ENCODE measurements around the gene PRPF19. TPM values are rescaled to one million over a fixed set of nuclear protein-coding genes. Genes with fewer than 3 reads are reported as not detected.

PRPF19 gene
- 96.4 TPM for polyA plus RNA-seq (2013, experiment 1 of 2; ENCODE audit: insufficient read length)
- 55.4 TPM for polyA plus RNA-seq (2013, experiment 2 of 2; ENCODE audit: insufficient read length)

DNA sequence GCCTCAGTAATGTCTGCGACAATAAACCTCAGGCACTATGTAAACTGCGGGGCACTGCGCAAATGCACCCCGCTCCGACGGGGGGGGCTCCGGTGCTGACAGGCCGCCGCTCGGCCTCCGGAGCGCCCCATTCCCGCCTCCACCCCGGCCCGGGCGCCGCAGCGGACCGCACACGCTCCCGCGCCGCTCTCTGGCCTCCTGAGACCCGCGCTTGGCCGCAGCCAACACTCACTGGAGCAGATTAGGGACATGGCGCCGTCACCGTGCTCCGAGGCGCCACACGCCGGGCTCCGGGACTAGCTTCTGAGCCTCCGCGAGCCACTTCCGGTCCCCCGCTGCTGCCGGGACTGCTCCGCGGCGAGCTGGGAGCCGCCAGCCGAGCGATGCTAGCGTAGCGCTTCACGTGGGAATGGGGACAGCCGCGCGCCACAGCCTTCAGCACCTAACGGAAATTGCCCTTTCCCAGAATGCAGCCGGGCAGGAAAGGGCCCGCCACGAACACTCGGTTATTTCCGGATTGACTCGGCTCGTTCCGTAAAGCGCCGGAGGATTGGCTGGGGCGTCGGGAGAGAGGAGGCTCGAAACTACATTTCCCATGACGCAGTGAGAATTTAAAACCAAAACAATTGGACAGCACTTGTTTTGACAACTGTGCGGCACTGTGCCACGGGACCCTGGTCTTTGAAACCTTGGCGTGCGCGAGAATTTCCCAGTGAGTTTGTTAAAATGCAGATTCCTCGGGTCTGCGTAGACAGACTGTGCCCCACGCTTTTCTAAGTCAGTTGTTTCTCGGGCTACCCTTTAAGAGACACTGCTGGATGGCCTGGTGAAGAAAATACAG, at the start of gene PRPF19:
PRPF19 (minus strand) TSS at position 454 of the 841 bp plus-strand sequence; CDS start at position 251, 203 bp downstream.
- DNase-seq = peak; percentile 97

DNA sequence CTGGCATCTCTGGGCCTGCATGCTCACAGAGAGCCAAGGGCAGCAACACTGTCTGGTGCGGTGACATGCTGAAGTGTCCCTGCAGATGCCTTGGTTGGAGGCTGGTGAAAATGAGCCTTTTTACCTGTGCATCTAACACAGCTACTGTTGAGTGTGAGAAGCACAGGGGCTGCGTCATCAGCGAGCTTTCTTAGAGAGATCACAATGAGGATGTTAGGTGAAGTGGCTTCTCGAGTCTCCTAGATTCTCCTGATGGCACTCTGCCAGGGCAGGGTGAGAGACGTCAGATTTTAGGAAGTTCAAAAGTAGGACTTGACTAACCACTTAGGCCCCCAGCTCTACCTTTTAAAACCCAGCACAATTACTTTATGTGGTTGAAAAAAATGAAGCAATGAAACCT, 49.2 kb upstream of the PRPF19 start:
- no peak for DNase-seq

DNA sequence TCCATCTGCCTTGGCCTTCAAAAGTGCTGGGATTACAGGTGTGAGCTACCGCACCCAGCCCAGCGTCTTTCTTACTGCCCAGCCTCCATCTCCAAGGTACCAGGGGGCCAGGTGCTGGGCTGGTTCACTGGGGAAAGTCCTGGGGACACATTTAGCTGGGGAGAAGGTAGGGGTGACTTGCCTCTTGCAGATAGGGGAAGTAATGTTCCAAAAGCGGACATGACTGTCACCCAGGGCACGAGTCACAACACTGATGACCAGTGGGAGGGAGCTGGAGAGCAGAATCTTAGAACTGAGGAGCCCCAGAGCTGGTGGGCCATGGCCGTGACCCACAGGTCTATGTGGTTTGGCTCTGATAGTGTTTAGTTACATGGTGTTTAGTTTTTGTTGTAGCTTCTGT, 48.0 kb upstream of the PRPF19 start:
- DNase-seq = no peak

DNA sequence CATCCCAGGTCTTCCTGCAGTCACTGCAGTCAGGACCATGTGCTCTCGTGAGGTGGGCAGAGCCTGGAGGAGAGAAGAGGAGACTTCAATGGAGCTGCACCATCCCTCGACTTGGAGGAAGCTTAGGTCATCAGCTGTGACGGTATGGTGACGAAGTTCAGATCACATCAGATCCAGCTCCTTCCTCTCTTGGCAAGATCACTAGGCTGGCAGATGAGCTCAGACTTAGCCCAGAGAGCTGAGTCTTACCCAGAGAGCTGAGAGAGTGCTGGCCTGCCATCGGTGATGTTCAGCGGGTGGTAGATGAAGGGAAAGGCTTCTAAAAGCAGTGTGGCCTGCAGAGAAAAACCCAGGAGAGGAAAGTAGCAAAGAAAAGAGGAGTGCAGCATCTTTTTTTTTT, 47.4 kb upstream of the PRPF19 start:
- peak; percentile 26 for DNase-seq

DNA sequence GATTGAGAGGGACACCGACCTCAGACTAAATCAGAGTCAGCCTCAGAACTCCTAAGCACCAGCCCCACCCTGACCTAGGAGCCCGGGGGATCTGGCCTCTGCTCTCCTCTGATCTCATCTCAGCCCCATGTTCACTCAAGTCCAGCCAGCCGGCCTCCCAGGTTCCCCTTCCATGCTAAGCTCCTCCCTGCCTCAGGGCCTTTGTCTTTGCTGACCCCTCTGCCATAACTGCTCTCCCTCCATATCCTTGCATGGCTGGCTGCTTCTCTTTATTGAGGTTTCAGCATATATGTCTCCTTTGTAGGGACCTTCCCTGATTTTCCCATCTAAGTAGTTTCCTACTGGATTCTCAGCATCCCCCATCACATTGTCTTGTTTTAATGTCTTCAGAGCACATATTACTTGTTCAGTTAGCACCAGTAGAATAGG, 46.4 kb upstream of the PRPF19 start:
- no peak for DNase-seq

DNA sequence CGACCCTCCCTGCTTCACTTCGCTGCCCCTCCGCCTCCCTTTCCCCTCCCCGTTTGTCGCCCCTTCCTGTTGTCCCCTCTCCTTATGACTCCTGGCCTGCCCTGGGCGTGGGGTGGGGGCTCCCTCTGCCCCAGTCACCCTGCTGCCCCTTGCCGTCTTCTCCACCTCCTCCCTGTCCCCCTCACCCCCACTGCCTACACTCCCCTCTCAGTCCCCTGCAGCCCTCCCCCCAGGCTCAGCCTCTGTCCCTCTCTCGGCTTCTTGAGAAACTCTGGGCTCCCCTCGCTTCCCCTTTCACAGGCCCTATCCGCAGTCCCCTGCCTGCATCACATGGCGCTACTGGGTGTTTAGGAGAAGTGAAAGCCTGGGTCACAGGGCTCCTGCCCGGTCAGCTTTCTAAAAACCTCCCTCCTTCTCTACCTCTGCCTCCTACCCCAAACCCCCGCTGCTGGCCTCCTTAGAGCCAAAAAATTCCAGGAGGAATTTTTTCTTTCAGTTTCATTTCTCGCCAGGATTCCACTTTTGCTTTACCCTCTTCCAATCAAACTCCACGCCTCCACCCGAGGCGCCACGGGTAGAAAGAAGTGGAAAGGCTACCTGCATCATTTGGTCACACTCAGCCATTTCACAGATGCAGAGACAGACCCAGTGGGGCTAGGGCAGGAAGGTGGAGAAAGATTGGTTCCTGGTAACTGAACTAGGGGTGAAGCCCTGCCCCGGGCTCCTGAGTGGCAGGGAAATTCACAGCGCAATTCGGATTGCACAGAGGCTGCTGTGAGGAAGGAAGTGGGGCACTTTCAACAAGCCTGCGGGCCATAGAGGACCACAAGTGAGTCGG, 45.7 kb upstream of the PRPF19 start, which contains the start of gene SLC15A3:
SLC15A3 (minus strand) TSS at position 273 of the 838 bp plus-strand sequence. CDS start 625 bp downstream, outside the sequence.
- peak; percentile 38 for DNase-seq

DNA sequence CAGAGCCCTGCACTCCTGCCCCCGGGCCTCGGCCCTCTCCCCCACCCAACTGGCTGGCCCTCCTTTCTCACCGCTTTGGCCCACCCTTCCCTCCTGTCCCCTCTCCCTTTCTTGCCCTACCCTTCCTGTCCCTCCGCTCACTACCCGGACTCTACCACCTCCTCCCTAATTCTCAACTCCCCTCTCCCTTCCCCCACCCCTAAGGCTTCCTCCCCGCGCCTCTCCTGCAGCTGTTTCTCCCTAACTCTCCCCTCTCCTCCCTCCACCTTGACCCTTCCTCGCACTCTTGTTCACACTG, 45.2 kb upstream of the PRPF19 start:
- DNase-seq = peak; percentile 9

DNA sequence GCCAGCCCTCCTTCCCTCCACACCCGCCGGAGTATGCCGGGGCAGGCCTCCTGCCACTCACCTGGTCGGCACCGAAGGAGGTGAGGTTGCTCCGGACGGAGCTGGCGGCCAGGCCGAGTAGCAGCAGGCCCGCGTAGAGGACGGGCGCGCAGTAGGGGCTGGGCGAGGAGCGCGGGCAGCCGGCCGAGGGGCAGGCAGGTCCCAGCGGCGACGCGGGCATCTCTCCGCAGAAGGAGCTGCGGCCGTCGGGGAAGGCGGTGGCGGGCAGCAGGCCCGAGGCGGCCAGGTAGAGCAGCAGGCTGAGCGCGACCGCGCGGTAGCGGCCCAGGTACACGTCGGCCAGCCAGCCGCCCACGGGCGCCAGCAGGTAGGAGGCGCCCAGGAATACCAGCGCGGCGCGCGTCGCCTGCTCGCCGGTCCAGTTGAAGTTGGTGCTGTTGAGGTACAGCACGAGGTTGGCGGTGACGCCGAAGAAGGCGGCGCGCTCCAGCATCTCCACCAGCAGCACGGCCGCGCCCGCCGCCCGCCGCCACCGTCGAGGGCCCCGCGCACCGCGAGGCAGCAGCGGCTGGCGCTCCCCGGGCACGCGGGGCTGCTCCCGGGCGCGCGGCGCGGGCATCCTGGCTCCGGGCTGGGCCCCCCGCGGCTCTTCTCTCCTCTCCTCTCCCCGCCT, 44.7 kb upstream of the PRPF19 start:
- DNase-seq = no peak

DNA sequence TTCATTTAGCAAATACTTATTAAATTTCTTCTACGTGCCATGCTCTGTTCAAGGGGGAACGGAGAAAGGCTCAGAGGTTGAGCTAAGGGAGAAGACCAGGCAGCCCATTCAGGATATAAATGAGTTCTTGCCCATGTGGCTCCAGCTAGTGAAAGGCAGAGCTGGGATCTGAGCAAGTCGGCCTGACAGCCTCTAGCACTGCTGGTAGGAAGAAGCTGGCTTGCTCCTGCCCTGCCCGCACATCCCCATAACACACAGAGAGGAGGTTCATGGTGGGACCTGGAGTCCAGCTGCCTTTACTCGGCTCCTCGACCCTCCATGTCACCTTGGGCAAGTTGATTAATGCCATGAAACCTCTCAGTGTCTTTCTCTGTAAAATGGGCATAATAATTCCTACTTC, 43.6 kb upstream of the PRPF19 start:
- no peak for DNase-seq

DNA sequence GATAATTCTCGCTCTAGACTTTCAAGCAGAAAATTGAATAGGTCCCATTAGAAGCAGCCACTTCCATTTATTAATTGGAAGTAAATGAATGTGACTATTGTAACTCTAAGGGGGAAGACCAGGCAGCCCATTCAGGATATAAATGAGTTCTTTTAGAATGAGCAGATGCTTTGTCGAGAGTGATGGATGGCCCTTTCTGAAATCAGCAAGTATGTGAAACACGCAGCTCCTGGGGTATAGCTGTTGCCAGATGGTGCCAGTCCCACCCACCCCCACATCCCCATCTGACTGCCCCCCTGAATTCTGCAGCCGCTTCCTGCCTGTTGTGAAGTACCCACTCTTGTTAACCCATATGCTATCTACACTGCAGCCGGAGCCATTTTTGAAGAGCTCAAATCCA, 41.9 kb upstream of the PRPF19 start:
- DNase-seq = no peak

DNA sequence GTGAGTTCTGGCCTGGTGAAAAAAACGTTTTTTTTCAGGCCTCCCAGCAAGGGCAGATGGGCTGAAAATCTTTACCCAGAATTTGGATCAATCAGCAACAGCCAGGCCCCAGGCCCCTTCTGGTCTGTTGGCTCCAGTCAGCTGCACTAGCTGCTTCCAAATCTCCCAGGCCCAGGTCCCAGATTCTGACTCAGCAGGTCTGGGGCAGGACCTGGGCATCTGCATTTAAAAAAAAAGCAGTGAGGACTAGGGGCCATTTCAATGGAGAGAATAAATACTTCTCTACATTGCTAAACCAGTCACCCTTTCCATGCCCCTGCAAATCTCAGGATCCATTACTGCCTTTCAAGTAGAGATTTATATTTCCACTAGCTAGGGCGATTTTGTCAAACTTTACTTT, 41.3 kb upstream of the PRPF19 start:
- no peak for DNase-seq

DNA sequence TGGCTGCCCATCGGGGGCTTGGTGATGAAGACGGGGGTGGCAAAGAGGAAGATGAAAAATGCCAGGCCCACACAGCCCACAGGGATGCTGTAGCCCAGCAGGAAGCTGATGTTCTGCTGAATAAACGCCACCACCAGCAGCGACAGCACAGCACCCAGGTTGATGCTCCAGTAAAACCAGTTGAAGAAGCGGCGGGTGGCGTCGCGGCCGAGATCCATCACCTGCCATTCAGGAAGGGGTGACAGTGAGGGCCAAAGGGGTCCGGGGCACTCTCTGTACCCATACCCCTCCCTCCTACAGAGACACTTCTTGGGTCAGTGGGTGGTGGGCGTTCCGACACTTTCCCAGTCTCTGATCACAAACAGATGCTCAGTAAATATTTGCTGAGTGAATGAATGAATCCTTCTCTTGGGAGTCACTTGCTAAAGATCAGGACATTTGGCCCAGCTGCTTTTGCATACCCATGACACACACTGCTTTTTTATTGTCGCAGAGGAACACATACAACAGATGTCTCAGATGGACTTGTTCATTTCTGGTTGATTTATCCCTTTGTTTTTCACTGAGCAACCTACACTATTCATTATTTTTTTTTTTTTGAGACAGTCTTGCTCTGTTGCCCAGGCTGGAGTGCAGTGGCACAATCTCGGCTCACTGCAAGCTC, 40.3 kb upstream of the PRPF19 start:
- DNase-seq = no peak

DNA sequence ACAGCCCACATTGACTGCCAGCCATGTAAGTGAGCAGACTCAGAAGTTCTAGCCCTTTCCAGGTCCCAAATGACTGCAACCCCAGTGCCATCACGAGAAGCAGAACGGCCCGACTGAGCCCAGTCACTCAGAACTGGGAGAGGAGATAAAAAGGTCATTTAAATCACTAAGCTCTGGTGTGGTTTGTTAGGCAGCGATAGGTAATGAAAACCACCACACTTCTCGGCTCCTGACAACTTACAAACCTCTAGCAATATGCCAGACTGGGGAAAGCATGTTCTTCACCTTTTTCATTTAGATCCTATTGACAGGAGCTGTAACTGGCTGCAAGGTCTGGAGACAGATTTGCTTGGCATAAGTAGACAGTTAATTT, 38.9 kb upstream of the PRPF19 start:
- DNase-seq = no peak

DNA sequence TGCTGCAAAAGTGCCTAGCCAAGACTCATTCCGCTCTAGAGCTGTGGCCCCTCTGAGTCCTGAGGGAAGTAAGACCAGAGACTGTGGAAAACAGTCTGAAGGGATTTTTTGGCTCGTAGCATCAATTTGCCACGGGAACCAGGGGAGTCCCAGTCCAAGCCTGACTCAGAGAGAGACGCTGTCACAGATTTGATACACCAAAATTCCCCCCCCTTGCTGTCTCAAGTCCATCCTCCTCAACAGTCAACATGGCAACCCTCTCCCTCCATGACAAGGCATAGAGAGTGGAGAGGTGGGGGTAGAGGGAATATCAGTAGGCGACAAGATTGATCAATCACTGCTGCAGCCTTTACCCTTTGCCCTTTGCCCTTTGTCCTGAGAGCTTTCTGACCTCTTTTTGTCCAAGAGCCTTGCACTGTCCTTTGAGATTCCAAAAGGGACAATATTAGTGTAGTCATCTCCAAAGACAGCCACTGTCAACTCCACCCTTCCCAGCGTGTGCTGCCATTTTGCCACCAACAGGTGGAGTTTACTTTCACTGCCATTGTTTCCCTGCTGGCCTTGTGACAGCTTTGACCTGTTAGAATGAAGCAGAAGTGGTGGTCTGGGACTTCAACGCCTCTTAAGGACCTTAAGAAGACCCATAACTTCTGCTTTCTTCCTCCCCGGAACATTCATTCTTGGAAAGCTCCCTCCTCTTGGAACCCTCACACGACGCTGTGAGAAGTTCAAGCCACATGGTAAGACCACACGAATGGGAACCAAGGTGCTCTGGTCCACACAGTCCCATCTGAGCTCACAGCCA, 38.3 kb upstream of the PRPF19 start:
- DNase-seq = no peak

DNA sequence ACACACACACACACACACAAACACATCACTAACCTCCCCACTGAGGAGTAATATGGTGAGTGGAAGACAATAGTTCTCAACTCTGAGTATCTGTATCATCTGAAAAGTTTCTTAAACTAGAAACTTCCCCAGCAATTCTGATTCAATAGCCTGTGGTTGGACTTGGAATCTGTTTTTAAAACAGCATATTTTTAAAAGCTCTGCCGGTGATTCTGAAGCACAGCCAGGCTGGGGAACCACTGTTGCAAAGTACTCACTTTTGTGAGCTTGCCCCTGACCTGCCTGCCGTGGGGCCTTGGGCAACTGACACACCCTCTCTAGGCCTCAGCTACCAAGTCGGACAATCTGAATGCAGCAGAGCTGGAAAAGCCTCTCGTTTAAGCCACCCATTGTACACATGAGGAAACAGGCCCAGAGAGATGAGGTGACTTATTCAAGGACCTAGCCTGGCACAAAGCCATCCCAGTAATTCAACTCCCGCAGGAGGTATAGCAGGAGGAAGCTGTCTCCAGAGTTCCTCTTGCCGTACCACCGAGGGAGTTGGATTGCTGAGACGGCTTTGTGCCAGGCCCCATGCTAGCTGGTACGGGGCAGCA, 36.7 kb upstream of the PRPF19 start:
- DNase-seq = no peak

DNA sequence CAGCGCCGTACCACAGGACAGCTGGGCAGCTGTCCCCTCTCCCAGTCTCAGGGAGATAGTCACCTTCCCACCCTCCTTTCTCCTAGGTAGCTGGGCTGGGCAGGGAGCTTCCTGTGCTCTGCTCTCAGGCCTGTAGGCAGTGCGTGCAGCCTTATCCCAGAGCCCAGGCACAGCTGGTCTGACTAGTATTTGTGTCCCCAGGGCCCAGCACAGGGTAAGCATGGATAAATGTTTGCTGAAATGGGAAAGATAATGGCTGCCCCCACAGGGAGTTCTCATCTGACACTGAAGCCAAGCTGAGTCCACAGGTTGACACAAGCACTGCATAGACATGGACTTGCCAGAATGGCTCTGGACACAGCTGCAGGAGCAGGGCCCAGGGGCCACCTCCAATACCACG, 35.8 kb upstream of the PRPF19 start:
- DNase-seq = no peak

DNA sequence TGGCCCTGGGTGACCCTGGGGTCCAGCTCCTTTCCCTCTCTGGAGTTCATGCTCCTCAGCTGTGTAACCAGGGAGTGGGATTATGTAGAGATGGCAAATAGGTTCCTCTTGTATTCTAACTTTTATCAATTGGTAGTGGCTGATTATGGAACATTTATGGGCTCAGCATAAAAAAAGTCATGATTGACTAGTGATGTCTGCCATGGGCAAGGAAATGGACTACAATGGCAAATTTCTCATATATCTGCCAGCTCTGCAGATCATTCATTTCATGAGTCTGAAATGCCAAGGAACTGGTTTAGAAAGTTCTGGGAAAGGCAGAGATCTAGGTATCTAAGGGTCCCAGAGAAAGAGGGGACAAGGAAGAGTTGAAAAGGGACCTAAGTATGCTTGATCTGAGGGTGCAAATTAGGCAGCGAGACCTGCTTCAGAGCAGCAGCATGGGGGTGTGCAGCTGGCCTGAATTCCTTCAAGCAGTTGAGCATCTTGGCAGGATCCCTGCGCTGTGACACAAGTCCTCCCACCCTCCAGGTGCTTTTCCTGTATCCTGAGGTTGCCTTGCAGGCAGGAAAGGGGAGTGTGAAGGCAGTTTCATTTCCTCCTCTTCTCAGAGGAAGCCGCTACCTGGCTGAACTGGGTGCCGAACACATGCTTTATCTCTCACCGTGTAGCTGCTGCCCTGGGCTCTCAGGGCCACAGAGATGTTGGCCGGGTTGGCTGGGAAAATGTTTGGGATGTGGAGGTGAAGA, 35.2 kb upstream of the PRPF19 start:
- DNase-seq = no peak

DNA sequence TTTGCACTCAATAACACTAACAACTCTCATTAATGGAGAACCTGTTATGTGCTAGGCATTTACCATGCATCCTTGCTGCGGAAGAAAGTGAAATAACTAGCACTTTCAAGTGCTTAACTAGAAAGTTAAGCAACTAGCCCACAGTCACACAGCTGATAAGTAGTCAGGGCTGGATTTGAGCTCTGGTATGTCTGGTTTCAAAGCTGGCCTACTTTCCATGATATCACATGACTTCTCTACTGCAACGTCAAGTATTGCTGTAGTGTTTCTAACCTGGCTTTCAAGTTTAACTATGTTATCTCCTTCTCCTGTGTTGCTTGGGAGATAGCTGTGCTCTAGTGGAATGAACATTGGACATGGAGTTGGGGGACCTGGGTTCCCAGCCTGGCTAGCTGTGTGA, 33.5 kb upstream of the PRPF19 start:
- DNase-seq = no peak

DNA sequence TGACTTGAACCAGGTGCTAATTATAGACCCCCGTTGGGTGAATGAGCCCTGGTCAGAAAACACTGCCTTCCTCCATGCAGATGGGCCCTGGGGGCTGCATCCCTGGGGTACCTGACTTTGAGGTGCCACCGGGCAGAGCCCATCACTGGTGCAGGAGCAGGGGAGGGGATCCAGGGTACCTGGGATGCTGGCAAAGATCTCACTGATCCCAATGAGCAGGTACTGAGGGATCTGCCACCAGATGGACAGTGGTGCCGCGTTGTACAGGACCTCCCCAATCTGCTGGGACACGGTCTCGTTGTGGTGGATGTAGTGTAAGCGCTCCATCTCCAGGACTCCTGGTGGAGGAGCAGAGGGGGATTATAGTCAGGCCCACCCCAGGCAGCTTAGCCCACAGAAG, 32.9 kb upstream of the PRPF19 start:
- no peak for DNase-seq

DNA sequence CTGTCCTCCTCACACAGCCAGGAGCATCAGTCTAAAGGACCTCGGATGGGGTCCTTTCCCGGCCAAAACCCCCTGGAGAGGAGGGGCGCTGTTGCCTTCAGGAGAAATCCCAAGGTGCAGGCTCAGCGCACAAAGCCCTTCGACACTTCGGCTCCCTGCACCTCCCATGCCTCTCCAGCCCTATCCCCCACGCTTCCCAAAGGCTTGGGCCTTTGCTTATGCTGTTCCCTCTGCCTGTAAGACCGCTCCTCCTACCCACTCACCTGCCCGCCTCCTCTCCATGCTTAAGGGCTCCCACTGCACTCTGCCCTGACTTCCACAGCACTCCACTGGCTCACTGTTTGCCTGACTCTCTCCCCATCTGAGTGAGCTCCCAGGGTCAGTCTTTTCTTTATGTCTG, 32.1 kb upstream of the PRPF19 start:
- DNase-seq = no peak

DNA sequence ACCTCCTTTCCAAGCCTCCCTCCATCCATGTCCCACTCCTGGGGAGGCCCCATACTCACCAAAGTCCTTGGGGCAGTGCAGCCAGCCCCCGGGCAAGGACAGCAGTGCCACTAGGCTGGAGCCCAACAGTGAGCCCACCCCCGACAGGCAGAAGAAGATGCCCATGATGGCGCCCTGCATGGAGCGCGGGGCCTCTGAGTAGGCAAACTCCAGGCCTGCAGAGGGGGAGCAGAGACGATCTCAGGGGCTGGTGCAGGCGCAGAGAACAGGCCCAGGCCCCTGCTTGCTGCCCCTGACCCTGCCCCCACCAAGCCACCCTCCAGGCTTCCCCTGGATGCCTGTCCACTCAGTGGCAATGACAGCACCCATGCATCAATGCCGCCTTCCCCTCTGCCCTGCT, 31.4 kb upstream of the PRPF19 start:
- no peak for DNase-seq
